Measurements from ENCODE around the gene TMEM269. TPM values are rescaled to one million over a fixed set of nuclear protein-coding genes. Genes with fewer than 3 reads are reported as not detected.
A peak's percentile ranks its signal among the peaks of the same experiment; 100 is the strongest.

Gene TMEM269
- total and polyA plus RNA-seq, 9 of the 15 experiments (the other 6 are each of a cell fraction or from before 2014, with no cell fraction given), result 0.09 to 0.49 (median 0.21) TPM

- TF ChIP-seq DNMT1 (IDR thresholded peaks at IDR 0.05), result no peak
- TF ChIP-seq U2AF2 (optimal IDR thresholded peaks at IDR 0.05; ENCODE audit: low read depth, low read length), result no peak
- TF ChIP-seq PURB (CRISPR knock-in tag; IDR thresholded peaks at IDR 0.05; ENCODE audit: low read depth), result no peak
- TF ChIP-seq THRB (CRISPR knock-in tag; conservative IDR thresholded peaks at IDR 0.05), result no peak
- TF ChIP-seq WHSC1 (IDR thresholded peaks at IDR 0.05; ENCODE audit: low read length), result no peak
- TF ChIP-seq ZFPM2 (CRISPR knock-in tag; IDR thresholded peaks at IDR 0.05), result no peak
- peak; percentile 82 for TF ChIP-seq PCBP1 (IDR thresholded peaks at IDR 0.05; ENCODE audit: low read depth, low read length, poor library complexity, severe bottlenecking)
- TF ChIP-seq BRCA1 (IDR thresholded peaks at IDR 0.05), result no peak
- no peak for TF ChIP-seq BRCA1 (CRISPR knock-in tag; IDR thresholded peaks at IDR 0.05)
- no peak for TF ChIP-seq ESRRB (CRISPR knock-in tag; IDR thresholded peaks at IDR 0.05; ENCODE audit: borderline replicate concordance)
- TF ChIP-seq RBFOX2 (IDR thresholded peaks at IDR 0.05; ENCODE audit: low read depth, low read length), result peak; percentile 92
- no peak for TF ChIP-seq SNAPC5 (CRISPR knock-in tag; IDR thresholded peaks at IDR 0.05)
- TF ChIP-seq MED1 (CRISPR knock-in tag; IDR thresholded peaks at IDR 0.05; ENCODE audit: borderline replicate concordance), result no peak
- TF ChIP-seq ZNF408 (CRISPR knock-in tag; IDR thresholded peaks at IDR 0.05; ENCODE audit: low read depth), result no peak
- TF ChIP-seq FOXA1 (IDR thresholded peaks at IDR 0.05; ENCODE audit: borderline replicate concordance), result no peak
- TF ChIP-seq HMBOX1 (IDR thresholded peaks at IDR 0.05), result no peak
- TF ChIP-seq HMG20B (CRISPR knock-in tag; IDR thresholded peaks at IDR 0.05), result no peak
- TF ChIP-seq CREB1 (IDR thresholded peaks at IDR 0.05), result no peak
- TF ChIP-seq CREB1 (CRISPR knock-in tag; IDR thresholded peaks at IDR 0.05), result no peak
- no peak for TF ChIP-seq ZNF639 (CRISPR knock-in tag; conservative IDR thresholded peaks at IDR 0.05 in 1 of 2, IDR thresholded peaks at IDR 0.05 in 1 of 2)
- TF ChIP-seq CHD2 (IDR thresholded peaks at IDR 0.05; ENCODE audit: low read depth, low read length), result peak; percentile 65
- no peak for TF ChIP-seq TARDBP (IDR thresholded peaks at IDR 0.05)
- 0 out of 2 replicates have a peak, but pooled peaks have one; percentile 16 for TF ChIP-seq ZNF134 (CRISPR knock-in tag; conservative IDR thresholded peaks at IDR 0.05)
- TF ChIP-seq DACH1 (IDR thresholded peaks at IDR 0.05; ENCODE audit: partially characterized antibody), result no peak
- TF ChIP-seq RBM39 (optimal IDR thresholded peaks at IDR 0.05; ENCODE audit: low read depth, low read length), result no peak
- TF ChIP-seq ZBTB2 (IDR thresholded peaks at IDR 0.05), result no peak
These were observed 32.0 kb downstream of the TMEM269 start, which contains the start of the genes ERMAP and SVBP (continued) for GRCh38 chr1:42816585-42817439.
